ENCODE results near the gene C3orf18. TPM values are rescaled to one million over a fixed set of nuclear protein-coding genes. Genes with fewer than 3 reads are reported as not detected.

C3orf18 gene
- total and polyA plus RNA-seq, 9 of the 15 experiments (the other 6 are each of a cell fraction or from before 2014, with no cell fraction given), result 0.01 to 2.3 (median 0.94) TPM

DNA sequence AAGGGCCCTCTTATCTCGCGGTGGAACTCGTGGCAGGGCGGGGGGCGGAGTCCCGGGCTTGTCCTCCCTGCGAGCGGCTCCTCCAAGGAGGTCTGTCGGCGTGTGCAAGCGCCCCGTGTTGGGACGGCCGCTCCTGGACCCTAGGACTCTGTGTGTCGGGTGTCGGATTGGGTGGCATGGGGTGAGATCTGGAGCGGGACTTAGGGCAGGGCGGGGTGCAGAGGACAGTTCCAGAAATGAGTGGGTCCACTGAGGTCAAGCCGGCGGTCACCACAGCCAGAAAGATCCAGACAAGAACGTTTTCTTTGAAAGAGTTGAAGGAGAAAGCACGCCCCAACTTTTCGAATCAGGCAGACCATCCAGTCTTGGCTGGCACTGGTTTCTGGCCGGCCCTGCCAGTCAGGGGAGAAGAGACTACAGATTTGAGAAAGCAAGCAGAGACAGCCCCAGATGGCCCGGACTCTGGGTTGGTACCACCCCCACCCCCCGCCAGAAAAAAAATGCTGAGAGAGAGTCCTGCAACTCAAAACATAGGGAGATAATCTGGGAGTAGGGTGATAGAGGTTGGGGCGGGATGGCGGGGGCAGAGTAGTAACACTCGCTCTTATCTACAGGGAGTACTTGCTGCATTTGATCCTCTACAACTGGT, 44.8 kb upstream of the C3orf18 start (continued):
- TF ChIP-seq ETV6 (IDR thresholded peaks at IDR 0.05; ENCODE audit: borderline replicate concordance in 1 of 2, low read depth in 2 of 2, low read length in 1 of 2) (no peak), ETV6 (CRISPR knock-in tag; IDR thresholded peaks at IDR 0.05; ENCODE audit: borderline replicate concordance) (no peak), MEF2A (IDR thresholded peaks at IDR 0.05; ENCODE audit: control insufficient read depth, low read depth, low read length) (no peak), IRF2 (CRISPR knock-in tag; IDR thresholded peaks at IDR 0.05) (no peak), KLF6 (CRISPR knock-in tag; IDR thresholded peaks at IDR 0.05; ENCODE audit: borderline replicate concordance) (no peak), XRCC4 (IDR thresholded peaks at IDR 0.05; ENCODE audit: extremely low read depth, insufficient read depth, insufficient read length) (no peak), JUND (IDR thresholded peaks at IDR 0.05; ENCODE audit: borderline replicate concordance, low read depth, low read length) (0 out of 2 replicates have a peak, but pooled peaks have one; percentile 21), JUND (tag; IDR thresholded peaks at IDR 0.05; ENCODE audit: borderline replicate concordance, low read depth, low read length) (no peak; the same call in 2 of the 3 replicates), HDAC3 (IDR thresholded peaks at IDR 0.05; ENCODE audit: borderline replicate concordance, partially characterized antibody) (peak; percentile 34), MEIS2 (IDR thresholded peaks at IDR 0.05; ENCODE audit: partially characterized antibody) (no peak), KDM1A (IDR thresholded peaks at IDR 0.05) (peak; percentile 69 to 70), GATAD2A (IDR thresholded peaks at IDR 0.05) (0 out of 2 replicates have a peak, but pooled peaks have one; percentile 31), CHD4 (IDR thresholded peaks at IDR 0.05; ENCODE audit: insufficient read depth, insufficient replicate concordance, low read depth, low read length, poor library complexity, severe bottlenecking) (no peak), MTF1 (CRISPR knock-in tag; IDR thresholded peaks at IDR 0.05; ENCODE audit: borderline replicate concordance) (no peak), POLR2A (conservative IDR thresholded peaks at IDR 0.05) (peak; percentile 73), TCF7 (IDR thresholded peaks at IDR 0.05; ENCODE audit: borderline replicate concordance) (no peak), SAP30 (IDR thresholded peaks at IDR 0.05; ENCODE audit: borderline replicate concordance, insufficient read depth, low read depth, low read length, poor library complexity, severe bottlenecking) (peak; percentile 3), NR2F6 (CRISPR knock-in tag; IDR thresholded peaks at IDR 0.05) (no peak)
